Uterus (tissue), 4 donors: ENCODE measurements around the gene GRIN2B. TPM values are rescaled to one million over a fixed set of nuclear protein-coding genes. Genes with fewer than 3 reads are reported as not detected.

Experiments
- DNase-seq, 2 donors: peaks; one replicate each; pipeline ENCODE4 v3.0.0-alpha.2; 2019 to 2020
- H3K27ac ChIP-seq, 2 donors: fragments of 200-600 bp; sonication (generic); 1 replicate in 1 of 2; 2 replicates in 1 of 2; pipeline ENCODE4 v1.5.1; 2016 to 2018
- H3K27me3 ChIP-seq, 2 donors: fragments of 200-600 bp; sonication (generic); one replicate each; pipeline ENCODE4 v1.5.1; 2018 to 2019; ENCODE audit warnings: control low read depth in 1 of 2
- H3K36me3 ChIP-seq, 2 donors: fragments of 200-600 bp; sonication (generic); one replicate each; pipeline ENCODE4 v1.5.1; 2019; ENCODE audit warnings: control low read depth in 1 of 2
- H3K4me1 ChIP-seq, 2 donors: fragments of 200-600 bp; sonication (generic); one replicate each; pipeline ENCODE4 v1.5.1; 2018 to 2019; ENCODE audit warnings: control low read depth in 1 of 2
- H3K4me3 ChIP-seq, 2 donors: fragments of 200-600 bp; sonication (generic); 1 replicate in 1 of 2; 2 replicates in 1 of 2; pipeline ENCODE4 v1.5.1; 2018 to 2019; ENCODE audit warnings: mild to moderate bottlenecking in 1 of 2
- H3K9me3 ChIP-seq, 2 donors: fragments of 200-600 bp; sonication (generic); one replicate each; pipeline ENCODE4 v1.5.1; 2019; ENCODE audit warnings: control low read depth in 1 of 2
- CTCF ChIP-seq, 4 experiments: fragments of 200-600 bp in 2 of 4; fragments of 450-650 bp in 2 of 4; sonication (generic) in 2 of 4; IDR thresholded peaks; one replicate each; pipeline ENCODE4 v1.5.1; 2016 to 2019; ENCODE audit warnings: antibody characterized with exemption in 4 of 4, mild to moderate bottlenecking in 2 of 4, moderate library complexity in 1 of 4
- POLR2A ChIP-seq, 2 donors: fragments of 450-650 bp; IDR thresholded peaks; one replicate each; pipeline ENCODE4 v1.6.1; 2016; ENCODE audit warnings: antibody characterized with exemption in 2 of 2, mild to moderate bottlenecking in 1 of 2, moderate library complexity in 1 of 2
- intact Hi-C: fragments of 100-400 bp; cut with DNase I; formaldehyde crosslinking; loops from one replicate; pipeline ENCODE4 v1.15.1; 2023; ENCODE audit warnings: low total_unique reads
- total RNA-seq, 4 donors: library from RNA; depleted of rRNA in 3 of 4; stranded (reverse); fragments of >200 nt in 3 of 4; gene quantifications; one replicate each; pipeline versions ENCODE4 v1.1.0 to v1.2.4, GENCODE V29; 2014 to 2023
- donor health status: DM: yes; HTN: yes; CAD: no.

GRIN2B gene
- under 1 TPM in 2 of 4 donors, not detected in 2; under 0.01 to 0.07 TPM for total RNA-seq

- TF ChIP-seq CTCF (IDR thresholded peaks at IDR 0.05): no peak
- intact Hi-C loops: no loop called here
- H3K27ac ChIP-seq: no peak within 1 kb of the TSS
- H3K4me3 ChIP-seq: no peak within 1 kb of the TSS
- H3K9me3 ChIP-seq: no peaks in the 10 kb centered on the region
- H3K36me3 ChIP-seq: no peaks in the 10 kb centered on the region
- peaks cover 0 to 40% of the 10 kb centered on the region in 2 donors for H3K27me3 ChIP-seq
- peaks cover 0 to 11% of the 10 kb centered on the region in 2 donors for H3K4me1 ChIP-seq
- no peak for DNase-seq
Observed at GRCh38 chr12:13981296-13981962, at the start of gene GRIN2B. Gene GRIN2B (minus strand): TSS chr12:13981602. CDS start chr12:13866208, 115,394 bp downstream.

- intact Hi-C loops: no loop called here
- Histone ChIP-seq H3K27ac (no peak overlapping the region), H3K4me3 (no peak overlapping the region), H3K36me3 (no peaks in the 10 kb centered on the region), H3K9me3 (no peaks in the 10 kb centered on the region), H3K27me3 (no peaks in the 10 kb centered on the region), H3K4me1 (no peaks in the 10 kb centered on the region)
- TF ChIP-seq CTCF (IDR thresholded peaks at IDR 0.05): no peak
- no peak for TF ChIP-seq POLR2A (IDR thresholded peaks at IDR 0.05)
- DNase-seq: no peak
Observed at GRCh38 chr12:14026537-14026936, 45.1 kb upstream of the GRIN2B start.

GRCh38 chr12:14024591-14024990 is 43.2 kb upstream of the GRIN2B start:
- DNase-seq: no peak
- TF ChIP-seq POLR2A (IDR thresholded peaks at IDR 0.05) (no peak), CTCF (IDR thresholded peaks at IDR 0.05) (no peak)
- Histone ChIP-seq H3K4me3 (no peak overlapping the region), H3K4me1 (no peaks in the 10 kb centered on the region), H3K9me3 (no peaks in the 10 kb centered on the region), H3K27ac (no peak overlapping the region), H3K36me3 (no peaks in the 10 kb centered on the region), H3K27me3 (no peaks in the 10 kb centered on the region)
- intact Hi-C loops: no loop called here

GRCh38 chr12:14018080-14018479 is 36.7 kb upstream of the GRIN2B start:
- DNase-seq: no peak
- Histone ChIP-seq H3K9me3 (no peaks in the 10 kb centered on the region), H3K4me3 (no peak overlapping the region), H3K36me3 (no peaks in the 10 kb centered on the region), H3K27ac (no peak overlapping the region), H3K4me1 (no peaks in the 10 kb centered on the region), H3K27me3 (no peaks in the 10 kb centered on the region)
- intact Hi-C loops: no loop called here
- TF ChIP-seq POLR2A (IDR thresholded peaks at IDR 0.05): no peak
- no peak for TF ChIP-seq CTCF (IDR thresholded peaks at IDR 0.05)

DNA sequence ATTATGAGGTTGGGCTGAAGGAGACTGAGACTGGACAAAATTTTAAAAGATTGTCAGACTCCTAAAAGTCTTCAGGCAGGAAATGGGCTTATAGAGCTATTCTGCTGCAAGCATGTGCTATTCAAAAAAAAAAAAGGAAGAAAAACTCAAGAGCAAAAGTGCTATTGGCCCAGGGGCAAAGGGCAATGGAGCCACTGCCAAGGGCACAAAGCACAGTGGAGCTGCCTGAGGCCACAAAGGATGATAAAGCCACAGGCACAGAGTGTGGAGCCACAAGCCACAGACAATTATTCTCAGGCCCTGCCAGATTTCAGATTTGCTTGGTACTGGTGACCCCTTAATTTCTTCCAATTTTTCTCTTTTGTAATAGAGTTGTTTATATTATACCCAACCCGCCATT is 29.6 kb upstream of the GRIN2B start:
- TF ChIP-seq CTCF (IDR thresholded peaks at IDR 0.05) (no peak), POLR2A (IDR thresholded peaks at IDR 0.05) (no peak)
- H3K27me3 ChIP-seq: no peaks in the 10 kb centered on the region
- no peaks in the 10 kb centered on the region for H3K9me3 ChIP-seq
- no peaks in the 10 kb centered on the region for H3K4me1 ChIP-seq
- no peak for DNase-seq
- no peaks in the 10 kb centered on the region for H3K36me3 ChIP-seq
- intact Hi-C loops: no loop called here
- no peak overlapping the region for H3K4me3 ChIP-seq
- no peak overlapping the region for H3K27ac ChIP-seq
